ENCODE measurements around the gene DNMT3L.
"Not testable (repeated sequence)": the region's sequence is repeated elsewhere in the genome, so short reads cannot be mapped to it uniquely, and the experiment has no call there.

The DNMT3L gene

DNA sequence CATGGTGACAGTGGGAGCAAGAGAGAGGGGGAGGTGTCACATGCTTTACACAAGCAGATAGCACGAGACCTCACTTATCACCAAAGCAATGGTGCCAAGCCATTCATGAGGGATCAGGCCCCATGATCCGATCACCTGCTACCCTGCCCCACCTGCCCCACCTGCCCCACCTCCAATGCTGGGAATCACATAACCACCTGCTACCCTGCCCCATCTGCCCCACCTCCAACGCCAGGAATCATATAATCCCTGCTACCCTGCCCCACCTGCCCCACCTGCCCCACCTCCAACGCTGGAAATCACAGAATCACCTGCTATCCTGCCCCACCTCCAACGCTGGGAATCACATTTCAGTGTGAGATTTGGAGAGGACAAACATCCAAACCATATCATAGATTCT lies 13.3 kb upstream of the DNMT3L start:
- no peak for DNase-seq

DNA sequence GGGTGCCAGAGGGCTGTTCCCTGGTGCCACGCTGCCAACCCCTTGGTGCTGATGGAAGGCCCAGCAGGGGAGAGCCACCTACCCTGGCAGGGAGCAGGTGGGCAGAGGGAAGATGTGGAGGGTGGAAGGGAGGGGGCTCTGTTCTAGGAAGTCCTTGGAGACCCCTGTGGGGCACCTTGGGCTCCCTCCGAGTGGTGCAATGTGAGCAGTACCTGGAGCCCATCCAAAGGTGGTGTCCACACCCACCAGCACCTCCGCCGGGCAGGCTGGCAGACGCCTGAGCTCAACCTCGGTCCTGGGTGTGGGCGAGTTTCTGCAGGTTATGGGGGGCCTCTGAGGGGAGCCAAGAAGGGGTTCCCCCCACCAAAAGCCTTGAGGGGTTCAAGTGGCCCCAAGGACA lies 11.3 kb upstream of the DNMT3L start:
- no peak for DNase-seq

DNA sequence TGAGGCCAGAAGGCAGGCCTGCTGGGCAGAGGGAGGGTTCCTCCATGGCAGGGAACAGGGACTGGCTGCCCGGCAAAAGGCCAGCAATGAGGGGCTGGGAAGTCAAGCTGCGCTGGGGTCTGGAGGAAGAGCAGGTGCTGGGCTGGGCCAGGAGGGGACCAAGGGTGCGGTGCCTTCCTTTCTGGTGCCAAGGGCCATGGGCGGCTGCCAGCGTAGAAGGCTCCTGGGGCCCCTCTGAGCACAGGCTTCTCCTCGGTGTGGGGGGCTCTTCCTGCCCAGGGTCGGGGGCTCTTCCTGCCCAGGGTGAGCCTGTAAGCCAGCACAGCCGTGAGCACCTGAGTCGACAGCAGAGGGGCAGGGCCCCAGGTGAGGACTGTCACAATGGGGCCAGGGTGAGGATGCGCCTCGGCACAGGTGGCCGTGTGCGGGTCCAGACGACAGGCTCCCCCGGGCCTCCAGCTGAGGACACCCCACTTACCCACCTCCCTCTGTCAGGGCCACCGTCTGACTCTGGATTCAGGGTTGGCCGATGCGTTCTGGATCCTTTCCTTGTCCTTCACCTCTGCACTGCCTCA lies 10.7 kb upstream of the DNMT3L start:
- no peak for DNase-seq

DNA sequence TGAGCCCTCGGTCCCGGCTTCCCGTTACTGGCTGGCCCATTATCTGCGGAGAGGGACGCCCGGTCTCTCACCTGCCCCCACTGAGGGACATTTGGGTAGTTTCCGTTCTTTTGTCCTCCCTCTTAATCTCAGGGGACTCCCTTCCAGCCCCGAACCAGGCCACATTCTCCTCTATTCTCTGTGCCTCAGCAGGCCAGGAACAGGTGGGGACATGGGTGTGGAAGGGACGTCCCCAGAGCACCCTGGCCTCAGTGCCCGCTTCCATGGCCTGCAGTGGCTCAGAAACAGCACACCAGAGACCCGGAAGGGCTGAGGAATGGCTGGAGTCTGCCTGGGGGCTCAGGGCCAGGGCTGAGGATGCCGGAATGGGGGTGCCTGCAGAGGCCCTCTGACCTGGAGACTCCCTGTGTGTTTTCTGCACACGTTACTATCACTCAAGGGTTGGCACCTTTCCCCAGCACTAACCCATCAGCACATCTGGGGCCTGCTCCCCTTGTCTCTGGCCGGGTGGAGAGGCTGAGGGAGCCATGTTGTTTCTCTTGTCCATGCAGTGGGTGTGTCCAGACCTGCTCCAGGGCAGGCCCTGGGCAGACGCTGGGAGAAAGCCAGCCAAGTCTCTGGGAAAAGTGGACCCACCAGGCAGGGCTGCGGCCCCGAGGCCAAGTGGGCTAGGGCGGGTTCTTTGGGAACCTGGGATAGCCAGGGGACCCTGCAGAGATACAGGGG lies 10.0 kb upstream of the DNMT3L start:
- DNase-seq: no peak

DNA sequence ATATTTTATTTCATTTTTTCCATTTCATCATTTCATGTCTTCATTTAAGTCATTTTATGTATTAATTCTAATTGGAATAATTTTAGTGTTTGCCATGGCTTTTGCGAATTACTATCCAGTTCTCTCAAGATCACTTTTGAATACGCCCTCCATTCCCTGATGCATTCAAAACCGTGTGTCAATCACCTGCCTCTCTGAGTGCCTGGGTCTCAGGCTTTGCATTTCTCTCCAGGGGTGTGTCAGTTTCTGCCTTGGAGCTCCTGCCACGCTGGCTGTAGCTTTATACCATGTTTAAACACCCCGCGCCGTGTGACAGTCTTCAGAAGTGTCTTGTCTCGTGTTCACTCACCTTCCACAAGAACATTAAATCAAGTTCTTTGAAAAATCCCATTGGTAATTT lies 7.4 kb upstream of the DNMT3L start:
- no peak for DNase-seq

DNA sequence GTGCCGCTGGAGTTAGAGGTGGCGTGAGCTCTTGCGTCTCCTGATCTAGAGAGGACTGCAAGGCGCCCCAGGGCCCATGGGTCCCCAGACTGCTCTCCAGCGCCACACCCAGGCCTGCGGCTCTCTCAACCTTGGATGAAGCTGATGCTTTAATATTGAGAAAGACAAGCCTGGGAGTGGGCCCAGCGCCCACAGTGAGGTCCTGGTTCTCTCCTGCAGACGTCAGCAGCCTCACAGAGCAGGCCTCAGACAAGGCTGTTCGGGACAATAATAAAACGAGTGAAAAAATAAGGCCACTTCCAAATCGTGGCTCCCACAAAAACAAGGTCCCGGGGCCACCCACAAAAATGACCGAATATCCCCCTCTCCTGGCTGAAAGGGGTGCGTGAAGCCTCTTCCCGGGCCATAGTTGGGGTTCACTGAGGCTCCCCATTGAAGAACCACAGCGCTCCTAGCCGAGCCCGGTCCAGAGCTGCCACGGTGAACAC lies 6.0 kb upstream of the DNMT3L start:
- no peak for DNase-seq

DNA sequence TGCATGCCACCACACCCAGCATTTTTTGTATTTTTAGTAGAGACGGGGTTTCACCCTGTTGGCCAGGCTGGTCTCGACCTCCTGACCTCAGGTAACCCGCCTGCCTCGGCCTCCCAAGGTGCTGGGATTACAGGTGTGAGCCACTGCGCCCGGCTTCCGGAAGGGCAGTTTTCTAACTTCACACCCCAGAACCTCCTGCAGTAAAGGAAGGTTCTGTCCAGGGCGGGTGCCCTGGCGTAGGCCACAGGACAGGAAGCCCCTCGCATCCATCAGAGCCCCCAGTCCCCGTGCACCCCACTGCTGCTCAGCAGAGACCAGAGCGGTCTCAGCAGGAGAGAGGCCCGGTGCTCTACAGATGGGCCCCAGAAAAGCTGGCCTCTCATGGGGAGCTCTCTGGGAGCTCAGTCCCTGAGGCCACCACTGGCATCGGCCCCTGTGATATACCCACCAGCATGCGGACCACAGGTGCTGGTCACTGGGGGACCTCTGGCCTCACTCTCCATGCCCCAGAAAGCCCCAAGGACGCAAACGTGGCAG lies 4.1 kb upstream of the DNMT3L start:
- no peak for DNase-seq

DNA sequence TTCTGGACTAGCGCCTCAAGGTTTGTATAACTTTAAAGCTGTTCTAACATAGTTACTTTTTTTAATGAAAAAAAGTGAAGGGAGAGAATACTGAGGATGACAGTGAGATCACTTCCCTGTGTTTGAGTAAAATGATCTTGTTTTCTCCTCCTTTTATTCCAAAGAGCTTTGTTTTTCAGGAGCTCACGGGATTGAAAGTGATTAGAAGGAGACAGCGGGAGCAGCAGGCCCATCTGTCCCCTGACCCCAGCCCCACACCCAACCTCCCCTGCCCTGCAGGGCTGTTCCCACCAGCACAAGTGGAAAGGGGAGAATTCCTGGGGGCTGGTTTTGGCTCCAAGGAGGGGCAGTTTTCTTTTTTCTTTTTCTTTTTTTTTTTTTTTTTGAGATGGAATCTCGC lies 2.1 kb upstream of the DNMT3L start:
- no peak for DNase-seq

DNA sequence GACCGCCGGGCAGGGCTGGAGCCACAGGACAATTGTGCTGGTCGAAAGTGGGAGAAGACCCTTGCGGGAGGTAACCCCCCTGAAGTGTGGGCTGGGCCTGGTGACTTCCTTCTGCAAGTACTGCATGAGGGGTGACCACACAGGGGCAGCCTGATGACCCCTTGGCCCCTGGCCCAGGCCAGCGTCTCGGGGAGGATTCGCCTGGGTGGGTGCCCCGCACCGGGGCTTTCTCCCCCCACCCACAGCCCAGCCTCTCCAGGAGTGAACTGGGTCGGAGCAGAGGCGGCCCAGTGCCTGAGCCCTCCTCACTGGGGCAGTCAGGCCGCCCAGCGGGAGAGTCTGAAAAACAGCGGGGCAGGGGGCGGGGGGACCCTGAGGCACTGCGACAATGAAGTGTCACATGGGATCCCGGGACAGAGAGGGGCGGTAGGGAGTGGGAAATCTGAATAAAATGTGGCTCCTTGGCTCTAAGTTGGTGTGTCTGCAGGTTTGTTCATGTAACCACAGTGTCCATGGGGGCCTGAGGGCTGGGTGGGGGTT lies 1.6 kb upstream of the DNMT3L start:
- DNase-seq: no peak

DNA sequence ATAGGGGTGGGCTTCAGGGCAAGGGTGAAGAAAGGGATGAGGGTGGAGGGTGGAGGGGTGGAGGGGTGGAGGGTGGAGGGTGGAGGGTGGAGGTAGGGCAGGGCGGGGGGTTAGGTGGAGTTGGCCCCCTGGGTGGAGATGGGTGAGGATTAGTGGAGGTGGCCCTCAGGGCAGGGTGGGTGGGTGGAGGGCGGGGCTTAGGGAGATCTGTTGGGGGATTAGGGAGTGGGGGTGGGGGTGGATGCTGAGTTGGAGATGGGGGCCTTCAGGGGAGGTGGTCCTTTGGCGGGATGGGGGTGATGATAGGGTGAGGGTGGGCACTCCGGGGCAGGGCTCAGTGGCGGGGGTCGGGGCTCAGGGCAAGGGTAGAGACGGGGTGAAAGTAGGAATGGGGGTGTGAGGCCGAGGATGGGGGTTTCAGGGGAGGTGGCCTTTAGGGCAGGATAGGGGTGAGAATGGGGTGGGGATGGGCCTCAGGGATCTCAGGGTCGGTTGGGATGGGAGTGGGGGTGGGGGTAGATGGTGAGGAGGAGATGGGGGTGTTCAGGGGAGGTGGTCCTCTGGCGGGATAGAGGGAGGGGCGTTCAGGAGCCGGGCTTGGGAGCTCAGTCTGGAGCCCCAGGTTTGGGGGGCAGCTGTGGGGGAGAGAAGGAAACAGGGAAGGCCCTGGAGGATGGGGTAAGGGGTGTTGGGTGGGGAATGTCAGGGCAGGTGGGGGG lies 800 bp upstream of the DNMT3L start:
- DNase-seq: no peak

DNA sequence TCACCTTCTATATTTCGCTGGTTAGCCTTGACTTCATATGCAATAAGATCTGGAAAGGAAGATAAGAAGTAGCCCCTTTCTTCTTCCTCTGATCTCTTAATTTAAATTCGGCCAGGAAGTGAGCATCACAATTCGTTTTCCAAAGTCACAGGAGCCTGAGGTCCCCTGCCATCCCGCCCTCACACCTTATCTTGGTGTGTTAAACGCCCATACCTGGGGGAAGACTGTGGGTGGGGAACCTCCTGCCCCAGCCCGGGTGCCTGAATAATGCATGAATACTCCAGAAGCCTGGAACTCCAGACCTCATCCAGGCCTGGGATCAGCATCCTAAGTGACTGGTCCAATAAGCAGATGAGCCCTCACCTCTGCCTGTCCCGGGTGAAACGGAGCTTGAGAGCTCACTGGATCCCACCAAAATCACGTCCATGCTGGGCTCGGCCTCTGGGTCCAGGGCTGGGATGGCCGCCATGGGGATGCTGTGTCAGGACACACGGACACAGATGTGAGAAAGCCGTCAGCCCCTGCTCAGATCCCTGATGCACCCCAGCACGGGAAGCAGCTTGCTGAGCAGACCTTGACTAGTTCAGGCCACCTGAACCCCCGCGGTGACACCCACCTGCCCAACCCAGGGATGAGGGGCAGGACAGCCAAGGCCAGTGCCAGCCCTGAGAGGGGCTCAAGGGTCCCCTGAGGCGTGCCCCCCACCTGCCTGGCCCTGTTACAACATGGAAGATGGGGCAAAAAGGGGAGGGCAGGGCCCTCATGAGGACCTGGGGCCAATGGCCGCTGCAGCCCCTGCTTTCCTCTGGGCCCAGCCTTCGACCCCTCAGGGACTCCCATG lies 686 bp downstream of the DNMT3L start:
- no peak for DNase-seq

DNA sequence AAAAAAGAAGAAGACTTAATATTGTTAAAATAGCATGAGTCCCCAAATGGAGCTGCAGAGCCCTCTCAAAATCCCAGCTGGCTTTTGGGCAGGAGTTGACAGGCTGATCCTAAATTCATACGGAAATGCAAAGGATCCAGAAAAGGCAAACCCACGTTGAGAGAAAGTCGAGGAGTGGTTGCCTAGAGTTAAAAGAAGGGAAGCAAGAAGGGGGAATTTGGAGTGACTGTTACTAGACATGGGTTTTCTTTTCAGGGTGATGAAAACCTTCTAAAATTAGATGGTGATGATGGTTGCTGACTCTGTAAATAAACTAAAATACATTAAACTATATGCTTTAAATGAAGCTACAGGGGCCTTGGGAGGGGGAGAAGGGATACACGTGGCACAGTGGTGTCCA lies 1.6 kb downstream of the DNMT3L start:
- no peak for DNase-seq

DNA sequence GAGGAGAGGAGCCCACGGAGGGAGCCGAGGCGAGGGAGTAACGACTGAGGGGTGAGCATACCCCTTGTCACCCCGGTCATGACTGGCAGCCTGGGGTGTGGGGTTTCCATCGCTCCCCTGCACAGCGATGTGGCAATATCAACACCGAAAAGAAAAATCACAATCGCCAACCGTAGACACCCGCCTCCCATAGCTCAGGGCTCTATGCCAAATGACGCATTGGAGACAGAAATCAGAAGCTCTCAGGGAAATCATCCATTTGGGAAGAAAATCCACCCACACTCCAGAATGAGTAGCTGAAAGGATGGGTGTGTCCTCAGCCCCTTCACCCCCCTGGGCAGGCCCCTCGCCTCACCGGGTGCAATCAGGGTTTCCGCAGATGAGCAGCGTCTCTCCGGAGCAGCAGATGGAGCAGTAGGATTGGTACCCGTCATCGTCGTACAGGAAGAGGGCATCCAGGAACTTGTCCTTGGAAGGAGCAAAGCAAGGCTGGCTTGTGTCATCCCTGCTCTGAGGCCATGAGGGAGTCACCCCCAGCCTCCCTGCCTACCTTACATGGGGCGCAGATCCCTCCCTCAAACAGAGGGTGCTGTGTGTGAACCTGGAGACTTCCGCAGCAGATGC lies 2.5 kb downstream of the DNMT3L start:
- no peak for DNase-seq

DNA sequence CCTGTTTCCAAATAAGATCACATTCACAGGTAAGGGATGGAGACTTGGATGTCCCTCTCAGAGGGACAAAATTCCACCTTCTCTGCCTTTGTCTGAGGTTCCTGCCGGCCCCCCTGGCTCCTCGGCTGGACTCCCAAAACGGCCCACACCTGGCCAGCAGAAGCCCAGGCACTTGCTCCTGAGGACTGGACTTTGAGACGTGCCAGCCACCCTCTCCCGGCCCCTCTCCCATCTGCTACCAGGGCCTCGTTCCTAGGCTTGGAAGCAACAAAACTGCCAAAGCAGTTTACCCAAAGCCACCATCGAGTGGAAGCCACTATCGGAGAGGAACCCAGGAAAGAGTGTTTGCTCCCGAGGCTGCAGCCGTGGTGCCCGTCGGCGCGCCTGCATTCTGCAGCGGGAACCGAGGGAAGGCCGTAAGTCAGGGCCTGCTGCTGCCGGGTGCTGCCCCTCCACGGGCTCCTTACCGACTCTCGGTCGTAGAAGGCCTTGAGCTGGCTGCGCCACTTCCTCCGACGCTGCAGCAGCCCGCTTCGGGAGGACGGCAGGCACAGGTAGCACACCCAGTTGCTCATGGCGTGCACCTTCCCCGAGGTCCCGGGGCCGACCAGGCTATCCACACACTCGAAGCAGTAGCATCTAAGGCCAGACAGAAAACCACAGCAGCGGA lies 3.5 kb downstream of the DNMT3L start:
- DNase-seq: no peak

DNA sequence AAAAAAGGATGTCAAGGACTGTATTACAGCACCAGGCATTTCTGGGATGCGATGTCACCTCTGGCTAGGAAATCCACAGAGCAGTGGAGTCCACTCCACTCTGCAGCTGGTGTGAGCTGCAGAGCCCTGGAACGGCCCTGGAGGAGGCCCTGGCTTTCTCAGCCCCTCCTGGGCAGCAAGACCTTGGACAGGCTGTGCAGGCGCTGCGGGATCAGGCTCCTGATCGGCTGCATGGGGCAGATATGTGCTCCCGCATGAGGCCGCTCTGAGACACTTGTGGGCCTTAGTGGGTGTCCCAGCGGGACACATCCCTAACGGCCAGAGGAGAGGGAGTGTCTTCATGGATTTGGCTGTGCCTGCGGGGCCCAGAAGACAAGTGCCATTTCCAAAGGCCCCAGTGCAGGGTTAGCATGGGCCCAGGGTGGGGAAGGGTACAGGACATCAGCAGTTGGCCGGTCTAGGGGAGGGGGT lies 6.2 kb downstream of the DNMT3L start:
- no peak for DNase-seq

DNA sequence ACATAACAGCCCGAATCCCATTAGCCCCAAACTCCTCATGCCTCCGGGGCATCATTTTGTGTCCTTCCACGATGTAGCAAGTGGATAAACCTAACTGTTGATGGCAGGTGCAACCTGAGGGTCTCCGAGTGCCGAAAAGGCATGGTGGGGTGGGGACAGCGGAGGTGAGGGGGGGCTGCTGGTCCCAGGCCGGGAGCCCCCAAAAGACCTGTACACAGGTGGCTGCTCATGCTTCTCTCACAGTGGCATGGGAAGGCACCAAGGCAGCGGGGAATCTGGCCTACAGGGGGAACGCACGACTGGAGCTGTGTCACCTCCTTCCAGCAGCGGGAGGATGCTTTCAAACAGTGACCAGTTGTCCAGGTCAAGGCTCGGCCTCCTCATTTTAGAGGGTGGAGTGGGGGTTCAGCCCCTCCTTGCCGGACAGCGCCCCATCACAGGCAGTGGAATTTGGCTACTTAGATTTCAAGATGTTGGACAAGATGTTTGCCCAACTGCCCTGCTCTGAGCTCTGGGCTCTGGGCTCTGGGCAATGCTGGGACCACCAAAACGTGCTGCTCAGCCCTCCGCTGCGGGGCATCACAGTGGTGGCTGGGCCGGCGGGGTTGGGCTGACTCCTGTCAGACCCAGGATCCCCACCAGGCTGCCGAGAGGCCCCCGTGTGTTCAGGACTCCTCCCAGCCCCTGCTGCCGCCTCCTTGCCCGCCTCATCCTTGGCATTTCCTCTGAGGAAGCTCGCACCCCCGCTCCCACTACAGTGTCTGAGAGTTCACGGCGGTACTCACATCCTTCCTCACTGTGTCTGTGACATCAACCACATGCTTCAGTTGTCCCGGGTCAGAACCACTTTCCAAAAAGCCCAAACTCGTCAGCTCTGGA lies 7.6 kb downstream of the DNMT3L start:
- DNase-seq: no peak

DNA sequence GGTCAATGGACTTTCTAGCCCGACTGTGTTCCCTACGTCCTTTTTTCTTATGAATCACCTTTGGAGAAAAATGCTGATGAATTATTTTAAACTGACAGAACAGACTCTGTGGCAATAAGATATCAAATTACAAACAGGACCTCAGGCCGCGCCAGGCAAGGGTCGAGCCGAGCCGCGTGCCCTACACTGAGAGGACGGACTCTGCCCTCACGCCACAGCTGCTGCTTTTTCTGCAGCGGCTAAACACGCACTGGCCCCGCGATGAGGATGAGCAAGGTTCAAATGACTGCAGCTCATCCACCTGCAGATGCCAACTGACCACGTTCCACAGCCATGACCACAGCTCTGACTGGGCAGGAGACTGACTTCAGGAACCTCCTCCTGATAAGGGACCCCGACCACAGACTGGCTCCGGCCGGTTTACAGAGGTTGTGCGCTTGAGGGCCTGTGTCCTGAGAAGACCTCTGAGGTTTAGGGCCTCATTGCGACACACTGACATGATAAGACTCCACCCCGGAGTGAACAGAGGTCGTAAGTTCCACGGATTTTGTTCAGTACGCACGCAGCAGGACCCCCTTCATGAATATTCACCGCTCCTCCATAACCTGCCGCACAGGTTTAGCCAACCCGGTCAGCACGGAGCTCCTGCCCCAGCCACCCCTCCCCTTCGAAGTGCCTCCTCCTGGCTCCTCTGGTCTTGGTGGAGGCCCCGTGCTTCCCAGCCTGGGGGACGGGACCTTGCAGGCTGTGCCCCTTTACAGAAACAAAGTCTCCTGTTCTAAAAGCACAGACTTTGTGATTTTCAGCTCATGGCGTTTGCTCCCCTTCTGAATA lies 12.3 kb downstream of the DNMT3L start:
- not testable (repeated sequence) for DNase-seq

DNA sequence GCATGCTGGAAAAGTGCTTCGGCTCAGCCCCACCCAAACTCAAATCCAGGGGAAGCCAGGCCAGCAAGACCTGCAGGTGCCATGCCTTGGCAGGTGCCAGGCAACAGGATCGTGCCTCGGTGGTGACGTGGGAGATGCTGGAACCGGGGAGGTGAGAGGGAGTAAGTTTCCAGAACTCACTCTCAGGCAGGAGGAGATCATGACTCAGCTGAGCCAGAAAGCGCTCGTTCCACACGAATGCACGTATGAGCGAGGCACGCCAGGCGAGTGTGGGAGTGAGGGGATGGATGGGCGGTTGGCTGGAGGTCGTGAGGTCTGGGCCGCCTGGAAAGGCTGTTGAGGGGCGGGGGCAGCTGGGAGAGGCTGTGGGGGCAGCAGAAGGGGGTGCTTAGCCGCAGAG lies 13.8 kb downstream of the DNMT3L start:
- not testable (repeated sequence) for DNase-seq

DNA sequence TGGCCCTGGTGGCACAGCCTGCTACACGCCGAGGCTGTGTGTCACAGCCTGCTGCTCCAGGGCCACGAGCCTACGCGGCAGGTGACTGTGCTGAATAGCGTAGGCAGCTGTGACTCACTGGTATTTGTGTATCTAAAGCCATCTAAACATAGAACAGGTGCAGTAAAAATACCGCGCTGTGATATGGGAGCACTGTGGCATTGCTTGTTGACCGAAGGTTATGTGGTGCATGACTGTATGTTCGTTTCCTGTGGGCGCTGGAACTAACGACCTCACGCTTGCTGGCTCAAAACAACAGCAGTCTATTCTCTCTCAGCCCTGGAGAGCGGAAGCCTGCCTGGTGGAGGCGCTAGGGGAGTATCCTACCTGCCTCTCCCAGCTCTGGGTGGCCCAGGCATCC lies 17.7 kb downstream of the DNMT3L start:
- DNase-seq: not testable (repeated sequence)

Data from midbrain (tissue), 1 donor.